SK-N-SH treated with all-trans-retinoic acid at 6 μM for 48 hours (cell line): ENCODE measurements around the gene NRL.

ENCODE experiments used
- CREB5 ChIP-seq: fragments of 250-450 bp; sonication (Bioruptor Pico); IDR thresholded peaks from 2 replicates; pipeline ENCODE4 v1.5.1; 2020; ENCODE audit warnings: low read depth, mild to moderate bottlenecking, moderate library complexity
- CSDC2 ChIP-seq: fragments of 250-450 bp; sonication (Bioruptor Pico); IDR thresholded peaks from 2 replicates; pipeline ENCODE4 v1.5.0; 2020; ENCODE audit warnings: mild to moderate bottlenecking, moderate library complexity
- CSRNP3 ChIP-seq: fragments of 250-450 bp; sonication (Bioruptor Pico); IDR thresholded peaks from 2 replicates; pipeline ENCODE4 v1.5.1; 2021; ENCODE audit warnings: mild to moderate bottlenecking, moderate library complexity
- PATZ1 ChIP-seq: fragments of 250-450 bp; sonication (Bioruptor Pico); IDR thresholded peaks from 2 replicates; pipeline ENCODE4 v1.8.0; 2020; ENCODE audit warnings: mild to moderate bottlenecking, moderate library complexity, borderline replicate concordance
- POU6F1 ChIP-seq: fragments of 250-450 bp; sonication (Bioruptor Pico); IDR thresholded peaks from 2 replicates; pipeline ENCODE4 v1.8.0; 2021; ENCODE audit warnings: low read depth, mild to moderate bottlenecking, moderate library complexity, borderline replicate concordance
- PPARA ChIP-seq: fragments of 250-450 bp; sonication (Bioruptor Pico); IDR thresholded peaks from 2 replicates; pipeline ENCODE4 v1.5.0; 2020; ENCODE audit warnings: mild to moderate bottlenecking, borderline replicate concordance
- RARB ChIP-seq: fragments of 250-450 bp; sonication (Bioruptor Pico); IDR thresholded peaks from 2 replicates; pipeline ENCODE4 v1.8.0; 2021; ENCODE audit warnings: mild to moderate bottlenecking, moderate library complexity
- TOX ChIP-seq: fragments of 250-450 bp; sonication (Bioruptor Pico); IDR thresholded peaks from 2 replicates; pipeline ENCODE4 v1.8.0; 2021; ENCODE audit warnings: mild to moderate bottlenecking, moderate library complexity, borderline replicate concordance
- TSHZ2 ChIP-seq: fragments of 250-450 bp; sonication (Bioruptor Pico); IDR thresholded peaks from 2 replicates; pipeline ENCODE4 v1.5.0; 2020; ENCODE audit warnings: mild to moderate bottlenecking, moderate library complexity
- ZNF70 ChIP-seq: fragments of 450-650 bp; formaldehyde crosslinking; IDR thresholded peaks from 2 replicates; pipeline ENCODE4 v1.5.0; 2020; ENCODE audit warnings: mild to moderate bottlenecking, moderate library complexity

GRCh38 chr14:24074625-24075484, 39.9 kb downstream of the NRL start:
- TF ChIP-seq RARB (CRISPR knock-in tag) (no peak), ZNF70 (no peak), POU6F1 (CRISPR knock-in tag) (no peak), TSHZ2 (CRISPR knock-in tag) (no peak), PATZ1 (no peak), CSDC2 (CRISPR knock-in tag) (no peak), CREB5 (CRISPR knock-in tag) (no peak), PPARA (CRISPR knock-in tag) (no peak), TOX (CRISPR knock-in tag) (no peak), CSRNP3 (no peak)
